Measurements from ENCODE around the gene FZD1.

Gene FZD1

DNA sequence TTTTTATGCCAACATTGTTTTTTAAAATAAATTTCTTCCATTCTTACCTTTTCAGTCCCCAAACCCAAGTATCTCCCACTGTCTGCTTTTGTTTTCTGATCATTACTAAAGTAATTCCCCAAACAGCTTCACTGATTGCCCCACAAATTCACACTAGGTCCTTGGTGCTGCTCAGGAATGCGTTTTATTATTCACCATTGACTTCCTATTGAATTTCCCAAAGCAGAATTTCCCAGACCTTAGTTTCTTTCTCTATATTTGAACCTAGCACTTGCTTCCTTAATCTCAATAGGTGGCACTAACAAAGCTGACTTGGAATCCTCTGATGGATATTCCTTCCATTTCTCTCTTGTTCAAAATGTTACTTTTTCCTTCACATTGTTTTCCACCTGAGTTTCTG, 52.2 kb downstream of the FZD1 start:
- TF ChIP-seq CTCF (IDR thresholded peaks at IDR 0.05), result no peak

GRCh38 chr7:91319351-91319750, 55.1 kb downstream of the FZD1 start:
- no peak for TF ChIP-seq CTCF (IDR thresholded peaks at IDR 0.05)

- no peak for TF ChIP-seq CTCF (IDR thresholded peaks at IDR 0.05)
Measured at GRCh38 chr7:91320366-91321078, 56.3 kb downstream of the FZD1 start.

All from LNCAP (cell line).